ENCODE measurements around the gene SLC4A4. TPM values are rescaled to one million over a fixed set of nuclear protein-coding genes. Genes with fewer than 3 reads are reported as not detected.

Gene SLC4A4
- total and polyA plus RNA-seq, 9 donors = 0.23 to 8.3 (median 1.4) TPM

GRCh38 chr4:71607780-71608677 lies 269.2 kb downstream of the SLC4A4 start:
- Histone ChIP-seq H3K9me3 (no peaks in the 10 kb centered on the region), H3K36me3 (no peaks in the 10 kb centered on the region), H3K27ac (no peak overlapping the region), H3K27me3 (no peaks in the 10 kb centered on the region), H3K4me1 (ENCODE audit: insufficient read depth) (no peaks in the 10 kb centered on the region), H3K4me3 (no peak overlapping the region)
- 89 to 93% (median 91%) methylated on average over 3 of the region's 3 CpGs for WGBS, 3 donors
- no peak for DNase-seq
- intact Hi-C loops (cut with DNase I) = no loop called here
- no peak for TF ChIP-seq POLR2A (IDR thresholded peaks at IDR 0.05)
- TF ChIP-seq CTCF (IDR thresholded peaks at IDR 0.05) = no peak
- TF ChIP-seq EP300 (IDR thresholded peaks at IDR 0.05) = no peak

GRCh38 chr4:71608678-71609071 lies 269.9 kb downstream of the SLC4A4 start:
- H3K27ac ChIP-seq = no peak overlapping the region
- H3K4me3 ChIP-seq = no peak overlapping the region
- H3K9me3 ChIP-seq = no peaks in the 10 kb centered on the region
- DNase-seq = no peak
- no peaks in the 10 kb centered on the region for H3K4me1 ChIP-seq (ENCODE audit: insufficient read depth)
- H3K36me3 ChIP-seq = no peaks in the 10 kb centered on the region
- intact Hi-C loops (cut with DNase I) = no loop called here
- 46 to 93% (median 46%) methylated on average over 2 of the region's 2 CpGs for WGBS, 3 donors
- H3K27me3 ChIP-seq = no peaks in the 10 kb centered on the region
- TF ChIP-seq POLR2A (IDR thresholded peaks at IDR 0.05) (no peak), EP300 (IDR thresholded peaks at IDR 0.05) (no peak), CTCF (IDR thresholded peaks at IDR 0.05) (no peak)

GRCh38 chr4:71609167-71609566 lies 270.3 kb downstream of the SLC4A4 start:
- Histone ChIP-seq H3K27me3 (no peaks in the 10 kb centered on the region), H3K9me3 (no peaks in the 10 kb centered on the region), H3K36me3 (no peaks in the 10 kb centered on the region), H3K4me1 (ENCODE audit: insufficient read depth) (no peaks in the 10 kb centered on the region), H3K27ac (no peak overlapping the region), H3K4me3 (no peak overlapping the region)
- DNase-seq = no peak
- WGBS, 3 donors = 90 to 97% (median 92%) methylated on average over 2 of the region's 2 CpGs
- TF ChIP-seq CTCF (IDR thresholded peaks at IDR 0.05) = no peak
- TF ChIP-seq POLR2A (IDR thresholded peaks at IDR 0.05) = no peak
- TF ChIP-seq EP300 (IDR thresholded peaks at IDR 0.05) = no peak
- intact Hi-C loops (cut with DNase I) = no loop called here

- no peaks in the 10 kb centered on the region for H3K36me3 ChIP-seq
- no peak overlapping the region for H3K4me3 ChIP-seq
- no peak for DNase-seq
- no peaks in the 10 kb centered on the region for H3K4me1 ChIP-seq (ENCODE audit: insufficient read depth)
- no peaks in the 10 kb centered on the region for H3K9me3 ChIP-seq
- TF ChIP-seq POLR2A (IDR thresholded peaks at IDR 0.05) (no peak), EP300 (IDR thresholded peaks at IDR 0.05) (no peak), CTCF (IDR thresholded peaks at IDR 0.05) (no peak)
- intact Hi-C loops (cut with DNase I) = no loop called here
- no peak overlapping the region for H3K27ac ChIP-seq
- no peaks in the 10 kb centered on the region for H3K27me3 ChIP-seq
Observed at GRCh38 chr4:71609651-71610050, 270.8 kb downstream of the SLC4A4 start.
